Eye (tissue), 1 donor: Measurements from ENCODE around the gene TNFSF13.

ENCODE experiments used
- DNase-seq: peaks from one replicate; pipeline ENCODE4 v3.0.0-alpha.2; 2015

Gene TNFSF13

GRCh38 chr17:7558544-7559319 is at the start of gene TNFSF13:
Gene TNFSF13 (plus strand): TSS chr17:7558750. CDS start chr17:7559040, 290 bp downstream.
- no peak for DNase-seq

- no peak for DNase-seq
Observed at GRCh38 chr17:7508846-7509245, 49.7 kb upstream of the TNFSF13 start.

GRCh38 chr17:7509937-7510336 is 48.6 kb upstream of the TNFSF13 start:
- no peak for DNase-seq

DNA sequence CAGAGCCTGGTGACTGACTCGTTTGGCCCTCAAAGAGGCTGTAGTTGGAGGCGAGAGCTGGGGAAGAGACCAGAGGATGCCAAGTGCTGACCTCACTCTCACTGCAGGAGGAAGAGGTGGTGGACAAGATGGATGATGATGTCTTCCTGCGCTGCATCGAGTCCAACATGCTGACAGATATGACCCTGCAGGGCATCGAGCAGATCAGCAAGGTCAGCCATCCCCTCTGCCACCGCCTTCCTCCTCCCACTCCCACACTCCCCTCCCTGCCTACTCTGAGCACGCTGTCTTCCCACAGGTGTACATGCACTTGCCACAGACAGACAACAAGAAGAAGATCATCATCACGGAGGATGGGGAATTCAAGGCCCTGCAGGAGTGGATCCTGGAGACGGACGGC is 47.4 kb upstream of the TNFSF13 start:
- DNase-seq, result no peak

DNA sequence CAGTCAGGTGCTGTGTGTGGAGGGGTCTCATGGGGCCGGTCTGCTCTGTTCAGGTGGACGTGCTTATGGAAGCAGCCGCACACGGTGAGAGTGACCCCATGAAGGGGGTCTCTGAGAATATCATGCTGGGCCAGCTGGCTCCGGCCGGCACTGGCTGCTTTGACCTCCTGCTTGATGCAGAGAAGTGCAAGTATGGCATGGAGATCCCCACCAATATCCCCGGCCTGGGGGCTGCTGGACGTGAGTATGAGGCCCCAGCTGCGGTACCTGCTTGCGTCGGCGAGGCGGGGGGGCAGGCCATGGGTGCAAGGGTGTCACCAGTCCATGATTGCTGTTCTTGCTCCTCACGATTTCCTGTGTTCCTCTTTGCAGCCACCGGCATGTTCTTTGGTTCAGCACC is 46.4 kb upstream of the TNFSF13 start:
- DNase-seq, result no peak

GRCh38 chr17:7512824-7513540 is 45.6 kb upstream of the TNFSF13 start:
- DNase-seq, result no peak

GRCh38 chr17:7513850-7514419 is 44.6 kb upstream of the TNFSF13 start:
- DNase-seq, result no peak

DNA sequence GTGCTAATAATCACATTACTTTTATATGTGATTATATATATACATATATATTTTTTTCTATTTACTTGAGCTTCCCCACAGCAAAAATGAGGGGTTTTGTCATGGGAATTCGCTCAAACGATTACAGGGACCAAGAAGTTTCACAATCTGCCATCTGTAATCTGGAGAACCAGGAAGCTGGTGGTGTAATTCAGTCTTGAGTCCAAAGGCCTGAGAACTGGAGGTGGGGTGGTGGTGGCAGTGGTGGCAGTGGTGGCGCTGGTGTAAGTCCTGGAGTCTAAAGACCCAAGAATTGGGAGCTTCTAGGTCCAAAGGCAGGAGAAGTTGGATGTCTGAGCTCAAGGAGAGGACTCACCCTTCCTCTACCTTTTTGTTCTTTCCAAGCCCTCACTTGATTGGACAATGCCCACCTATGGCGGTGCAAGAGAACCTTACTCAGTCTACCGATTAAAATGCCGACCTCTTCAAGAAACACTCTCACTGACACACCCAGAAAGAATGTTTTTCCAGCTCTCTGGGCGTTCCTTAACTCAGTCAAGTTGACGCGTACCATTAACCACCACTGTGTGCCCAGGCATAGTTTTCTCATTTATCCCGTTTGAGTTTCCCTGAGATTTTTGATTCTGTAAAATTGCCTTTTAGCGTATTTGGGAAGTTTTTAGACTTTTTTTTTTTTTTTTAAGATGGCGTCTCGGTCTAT is 42.5 kb upstream of the TNFSF13 start:
- no peak for DNase-seq

GRCh38 chr17:7523033-7523432 is 35.5 kb upstream of the TNFSF13 start:
- peak; percentile 4 for DNase-seq

- DNase-seq, result no peak
Observed at GRCh38 chr17:7528842-7529241, 29.7 kb upstream of the TNFSF13 start.

DNA sequence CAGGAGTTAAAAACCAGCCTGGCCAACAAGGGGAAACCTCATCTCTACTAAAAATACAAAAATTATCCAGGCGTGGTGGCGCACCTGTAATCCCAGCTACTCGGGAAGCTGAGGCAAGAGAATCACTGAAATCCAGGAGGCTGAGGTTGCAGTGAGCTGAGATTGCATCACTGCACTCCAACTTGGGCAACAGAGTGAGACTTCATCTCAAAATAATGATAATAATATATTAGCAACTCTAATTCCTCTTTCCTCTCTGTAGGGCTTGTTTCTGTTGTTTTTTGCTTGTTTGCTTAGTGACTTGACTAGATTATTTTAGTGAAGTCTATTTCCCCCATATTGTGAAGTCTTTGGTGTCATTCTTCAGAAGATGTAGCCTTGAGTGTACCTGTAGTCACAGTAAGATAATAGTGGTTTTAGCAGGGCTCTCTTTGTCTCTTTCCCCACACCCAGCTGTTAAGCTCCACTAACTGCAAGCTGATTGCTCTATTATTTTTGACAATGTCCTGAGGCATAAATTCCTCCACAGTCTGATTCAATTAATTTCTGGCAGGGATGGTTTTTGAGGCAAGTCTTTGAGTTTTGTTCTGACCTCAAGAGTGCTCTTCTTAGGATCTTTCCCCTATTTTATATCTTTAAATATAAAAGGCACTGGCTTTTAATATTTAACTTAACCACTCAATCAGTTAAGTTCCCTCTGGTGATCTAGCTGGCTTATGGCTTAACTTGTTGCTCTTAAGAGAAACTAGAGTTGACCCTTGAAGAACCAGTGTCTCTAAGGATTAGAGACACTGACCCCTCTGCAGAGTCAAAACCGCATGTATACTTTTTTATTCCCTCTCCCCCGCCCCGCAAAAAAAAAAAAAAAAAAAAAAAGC is 28.3 kb upstream of the TNFSF13 start:
- peak; percentile 10 for DNase-seq

DNA sequence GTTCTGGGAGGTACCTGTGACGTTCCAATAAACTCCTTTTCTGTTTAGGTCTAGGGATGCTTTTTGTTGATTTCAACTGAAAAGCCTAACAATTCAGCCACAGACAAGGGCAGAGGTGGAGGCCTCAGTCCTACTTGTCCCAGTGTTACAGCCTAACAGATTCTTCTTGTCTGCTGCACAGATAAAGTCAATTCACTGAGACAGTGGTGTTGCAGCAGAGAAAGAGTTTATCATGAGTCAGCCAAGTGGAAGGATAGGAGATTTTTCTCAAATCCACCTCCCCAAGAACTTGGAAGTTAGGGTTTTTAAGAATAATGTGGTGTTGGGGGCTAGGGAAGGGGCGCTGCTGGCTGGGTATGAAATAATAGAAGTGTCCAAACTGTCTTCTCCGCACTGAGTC is 20.5 kb upstream of the TNFSF13 start:
- DNase-seq, result no peak

GRCh38 chr17:7538891-7539545 is 19.5 kb upstream of the TNFSF13 start:
- no peak for DNase-seq

GRCh38 chr17:7541074-7541621 is 17.4 kb upstream of the TNFSF13 start:
- DNase-seq, result no peak

DNA sequence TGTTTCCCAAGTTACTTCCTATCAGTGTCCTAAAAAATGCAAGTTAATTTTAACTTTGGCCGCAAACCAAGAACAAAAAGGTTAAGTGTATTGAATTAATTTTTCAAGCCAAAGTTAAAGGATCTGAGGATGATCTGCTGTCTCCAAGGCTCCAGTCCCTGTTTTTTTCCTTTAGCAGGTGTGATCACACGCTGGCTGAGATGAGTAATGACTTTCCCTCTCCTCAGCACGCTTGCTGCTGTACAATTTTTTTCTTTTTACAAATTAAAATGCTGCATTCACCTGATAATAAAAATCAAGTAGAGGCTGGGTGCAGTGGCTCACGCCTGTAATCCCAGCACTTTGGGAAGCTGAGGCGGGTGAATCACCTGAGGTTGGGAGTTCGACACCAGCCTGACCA is 13.6 kb upstream of the TNFSF13 start:
- DNase-seq, result no peak

DNA sequence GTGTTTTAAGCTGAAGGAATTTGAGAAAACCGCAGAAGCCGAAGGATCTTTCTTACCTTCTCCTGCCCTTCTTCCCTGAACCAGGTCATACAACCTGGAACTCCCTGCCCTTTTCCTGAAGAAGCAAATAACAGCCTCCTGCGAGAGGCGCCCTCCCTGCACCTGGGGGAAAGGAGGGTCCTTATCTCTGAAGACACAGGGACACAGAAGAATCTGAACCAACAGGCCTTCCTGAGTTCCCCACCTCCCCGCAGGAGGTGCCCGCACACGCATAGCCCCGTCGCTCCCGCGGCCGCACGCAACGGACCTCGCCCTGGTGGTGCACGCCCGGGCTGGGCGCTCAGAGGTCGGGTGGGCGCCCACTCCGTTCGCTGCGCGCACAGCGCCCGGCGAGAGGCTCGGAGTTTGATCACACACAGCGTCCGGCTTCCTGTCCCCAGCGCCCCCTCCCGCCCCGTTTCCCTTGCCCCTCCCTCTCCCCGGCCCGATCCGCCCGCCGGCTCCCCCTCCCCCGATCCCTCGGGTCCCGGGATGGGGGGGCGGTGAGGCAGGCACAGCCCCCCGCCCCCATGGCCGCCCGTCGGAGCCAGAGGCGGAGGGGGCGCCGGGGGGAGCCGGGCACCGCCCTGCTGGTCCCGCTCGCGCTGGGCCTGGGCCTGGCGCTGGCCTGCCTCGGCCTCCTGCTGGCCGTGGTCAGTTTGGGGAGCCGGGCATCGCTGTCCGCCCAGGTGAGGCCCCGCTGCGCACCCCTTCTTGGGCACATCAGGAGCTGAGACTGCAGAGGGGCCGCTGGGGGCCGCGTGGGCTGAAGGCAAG is 9.8 kb upstream of the TNFSF13 start, which contains the start of gene TNFSF12:
TNFSF12 (plus strand) TSS at position 474 of the 816 bp plus-strand sequence; CDS start at position 570, 96 bp downstream.
- peak; percentile 64 for DNase-seq

DNA sequence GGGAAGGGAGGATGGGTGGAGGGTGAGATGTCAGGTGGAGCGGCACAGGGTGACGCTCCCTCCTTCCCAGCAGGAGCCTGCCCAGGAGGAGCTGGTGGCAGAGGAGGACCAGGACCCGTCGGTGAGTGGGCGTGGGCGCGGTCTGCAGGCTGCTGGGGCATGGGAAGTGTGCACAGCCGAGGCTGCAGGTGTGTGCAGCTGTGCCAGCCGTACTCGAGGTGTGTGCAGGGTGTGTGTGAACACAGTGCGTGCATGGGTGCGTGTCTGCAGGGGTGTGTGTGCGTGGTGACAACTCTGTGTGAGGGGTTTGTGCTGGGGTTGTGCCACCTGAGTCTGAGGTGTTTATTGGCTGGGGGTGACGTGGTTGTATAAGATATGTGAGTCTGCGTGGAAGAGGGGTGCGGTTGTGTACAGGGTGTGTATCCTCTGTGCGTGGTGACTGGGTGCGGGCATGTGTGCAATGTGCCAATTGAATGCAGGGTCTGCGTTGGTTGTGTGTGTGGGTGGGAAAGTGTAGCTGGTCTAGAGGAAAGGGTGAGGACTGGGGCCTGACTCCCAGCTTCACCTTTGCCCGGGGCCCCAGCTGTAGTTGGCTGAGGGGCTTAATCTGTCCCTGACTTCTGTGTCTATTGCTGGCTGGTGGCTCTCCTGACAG is 9.0 kb upstream of the TNFSF13 start:
- no peak for DNase-seq

- no peak for DNase-seq
Observed at GRCh38 chr17:7550344-7550743, 8.2 kb upstream of the TNFSF13 start.

GRCh38 chr17:7551396-7551795 is 7.2 kb upstream of the TNFSF13 start:
- DNase-seq, result no peak

- DNase-seq, result no peak
Observed at GRCh38 chr17:7552621-7553051, 5.9 kb upstream of the TNFSF13 start.
